K562 (cell line): Measurements from ENCODE around the gene CCDC17. TPM values are rescaled to one million over a fixed set of nuclear protein-coding genes. Genes with fewer than 3 reads are reported as not detected.
A peak's percentile ranks its signal among the peaks of the same experiment; 100 is the strongest.

Source experiments
- BHLHE40 ChIP-seq: IDR thresholded peaks from 2 replicates; pipeline ENCODE4 v1.6.1; 2011; ENCODE audit warnings: low read length, improper control_type of control experiment
- CHD7 ChIP-seq: fragments of 200-600 bp; sonication (generic); IDR thresholded peaks from one replicate; pipeline ENCODE4 v1.6.1; 2012; ENCODE audit warnings: mild to moderate bottlenecking, low read depth, low read length, inconsistent platforms
- ESRRB ChIP-seq: fragments of 250-450 bp; sonication (Bioruptor Pico); IDR thresholded peaks from 2 replicates; pipeline ENCODE4 v1.5.0; 2020; ENCODE audit warnings: mild to moderate bottlenecking, moderate library complexity, borderline replicate concordance
- FOS ChIP-seq: IDR thresholded peaks from 3 replicates; pipeline ENCODE4 v1.6.1; 2011; ENCODE audit not compliant: insufficient read length; ENCODE audit errors: extremely low read depth
- MEF2A ChIP-seq: IDR thresholded peaks from 2 replicates; pipeline ENCODE4 v1.6.1; 2011; ENCODE audit warnings: low read depth, mild to moderate bottlenecking, low read length, moderate library complexity; ENCODE audit not compliant: control insufficient read depth
- MITF ChIP-seq: IDR thresholded peaks from 2 replicates; pipeline ENCODE4 v1.6.1; 2014; ENCODE audit warnings: antibody characterized with exemption
- ZBTB33 ChIP-seq: sonication (generic); formaldehyde crosslinking; IDR thresholded peaks from 2 replicates; pipeline ENCODE4 v1.8.1; 2023; ENCODE audit warnings: mild to moderate bottlenecking, missing genetic modification reagents
- ZNF134 ChIP-seq: fragments of 250-450 bp; sonication (Bioruptor Pico); conservative IDR thresholded peaks from 2 replicates; pipeline ENCODE4 v1.4.0; 2020
- ZNF695 ChIP-seq: fragments of 450-650 bp; formaldehyde crosslinking; IDR thresholded peaks from 2 replicates; pipeline ENCODE4 v1.4.0; 2020; ENCODE audit warnings: mild to moderate bottlenecking, moderate library complexity
- ZNF717 ChIP-seq: fragments of 250-450 bp; sonication (Bioruptor Pico); IDR thresholded peaks from 2 replicates; pipeline ENCODE4 v1.5.0; 2021
- ZNF77 ChIP-seq: fragments of 250-450 bp; sonication (Bioruptor Pico); IDR thresholded peaks from 2 replicates; pipeline ENCODE4 v1.5.0; 2020
- polyA plus RNA-seq, 8 experiments: library from polyadenylated mRNA; depleted of rRNA in 4 of 8; stranded (reverse) in 5 of 8; unstranded in 3 of 8; fragments of >200 nt; fragmentation: Nextera tagmentation in 2 of 8; fragmentation: Illumina TruSeq in 1 of 8; extraction: Ambion mirVana in 2 of 8; extraction: Trizol in 1 of 8; gene quantifications; 2 replicates each; pipeline versions ENCODE4 v1.2.1 to v1.2.3, GENCODE V29; 2011 to 2014; ENCODE audit warnings: inconsistent platforms in 1 of 8, missing spikeins in 1 of 8
- total RNA-seq, 7 experiments: library from RNA; depleted of rRNA in 6 of 7; stranded (reverse); fragments of >200 nt in 6 of 7; fragmentation: Illumina TruSeq in 2 of 7; extraction: Trizol in 2 of 7; gene quantifications; 2 replicates each; pipeline versions ENCODE4 v1.2.1 to v1.2.3, GENCODE V29; 2011 to 2021; ENCODE audit warnings: low replicate concordance in 1 of 7

The CCDC17 gene
- total and polyA plus RNA-seq, 9 of the 15 experiments (the other 6 are each of a cell fraction or from before 2014, with no cell fraction given): 0.20 to 2.4 (median 0.85) TPM

- TF ChIP-seq MITF: no peak
- no peak for TF ChIP-seq CHD7
- 0 out of 2 replicates have a peak, but pooled peaks have one; percentile 5 for TF ChIP-seq ZBTB33
- TF ChIP-seq ZNF134 (CRISPR knock-in tag): no peak
- no peak for TF ChIP-seq ZNF77 (CRISPR knock-in tag)
- 0 out of 2 replicates have a peak, but pooled peaks have one; percentile 18 for TF ChIP-seq BHLHE40
- no peak for TF ChIP-seq ZNF695 (CRISPR knock-in tag)
- no peak for TF ChIP-seq FOS
- no peak for TF ChIP-seq MEF2A
- no peak for TF ChIP-seq ZNF717 (CRISPR knock-in tag)
- no peak for TF ChIP-seq ESRRB (CRISPR knock-in tag)
Observed at GRCh38 chr1:45621895-45622523, 1.8 kb downstream of the CCDC17 start (continued).
